Progenitor cell of endocrine pancreas (in vitro differentiated cells): ENCODE measurements around the gene KRTAP4-7. TPM values are rescaled to one million over a fixed set of nuclear protein-coding genes. Genes with fewer than 3 reads are reported as not detected.
A peak's percentile ranks its signal among the peaks of the same experiment; 100 is the strongest.
"Not testable (repeated sequence)": the region's sequence is repeated elsewhere in the genome, so short reads cannot be mapped to it uniquely, and the experiment has no call there.

Experiments
- DNase-seq: peaks from one replicate; pipeline ENCODE4 v3.0.0; 2021; ENCODE audit warnings: low spot score; ENCODE audit not compliant: unreplicated experiment
- H3K27ac Mint-ChIP-seq: 2 replicates; pipeline ENCODE4 v1.8.0; 2021; ENCODE audit warnings: mild to moderate bottlenecking, moderate library complexity, mixed read lengths
- H3K27me3 Mint-ChIP-seq: 2 replicates; pipeline ENCODE4 v1.8.0; 2021; ENCODE audit warnings: mixed read lengths
- H3K36me3 Mint-ChIP-seq: 2 replicates; pipeline ENCODE4 v1.8.0; 2022; ENCODE audit warnings: mixed read lengths; ENCODE audit not compliant: insufficient read depth
- H3K4me1 Mint-ChIP-seq: 2 replicates; pipeline ENCODE4 v1.8.0; 2021; ENCODE audit warnings: low read depth, mixed read lengths
- H3K4me3 Mint-ChIP-seq: 2 replicates; pipeline ENCODE4 v1.8.0; 2021; ENCODE audit warnings: low read depth, mild to moderate bottlenecking, moderate library complexity, mixed read lengths
- H3K9me3 Mint-ChIP-seq: 2 replicates; pipeline ENCODE4 v1.8.0; 2021; ENCODE audit warnings: low read depth, mixed read lengths
- total RNA-seq: library from RNA; stranded (reverse); gene quantifications from 2 replicates; pipeline ENCODE4 v1.2.1, GENCODE V29; 2021
- TF ChIP-seq, protein P1 (sequence below): fragments of 200-600 bp; sonication (generic); IDR thresholded peaks from one replicate; pipeline ENCODE4 v1.5.0; 2021; ENCODE audit warnings: antibody characterized with exemption, mild to moderate bottlenecking; ENCODE audit not compliant: unreplicated experiment

KRTAP4-7 gene
- total RNA-seq, 1 donor from 2014 or later: not detected

DNA sequence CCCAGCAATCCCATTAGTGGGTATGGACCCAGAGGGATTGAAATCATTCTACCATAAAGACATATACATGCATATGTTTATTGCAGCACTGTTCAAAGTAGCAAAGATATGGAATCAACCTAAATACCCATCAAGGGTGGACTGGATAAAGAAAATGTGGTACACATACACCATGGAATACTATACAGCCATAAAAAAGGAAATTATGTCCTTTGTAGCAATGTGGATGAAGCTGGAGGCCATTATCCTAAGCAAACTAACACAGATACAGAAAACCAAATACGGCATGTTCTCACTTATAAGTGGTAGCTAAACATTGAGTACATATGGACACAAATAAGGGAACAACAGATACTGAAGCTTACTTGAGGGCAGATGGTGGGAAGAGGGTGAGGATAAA, 26.4 kb upstream of the KRTAP4-7 start:
- Mint-ChIP-seq H3K27me3 (no peaks in the 10 kb centered on the region), H3K9me3 (peaks cover 15% of the 10 kb centered on the region), H3K27ac (no peak overlapping the region), H3K36me3 (peaks cover 2% of the 10 kb centered on the region), H3K4me1 (peaks cover 8% of the 10 kb centered on the region), H3K4me3 (no peak overlapping the region)
- no peak for DNase-seq
- TF ChIP-seq, protein P1, sequence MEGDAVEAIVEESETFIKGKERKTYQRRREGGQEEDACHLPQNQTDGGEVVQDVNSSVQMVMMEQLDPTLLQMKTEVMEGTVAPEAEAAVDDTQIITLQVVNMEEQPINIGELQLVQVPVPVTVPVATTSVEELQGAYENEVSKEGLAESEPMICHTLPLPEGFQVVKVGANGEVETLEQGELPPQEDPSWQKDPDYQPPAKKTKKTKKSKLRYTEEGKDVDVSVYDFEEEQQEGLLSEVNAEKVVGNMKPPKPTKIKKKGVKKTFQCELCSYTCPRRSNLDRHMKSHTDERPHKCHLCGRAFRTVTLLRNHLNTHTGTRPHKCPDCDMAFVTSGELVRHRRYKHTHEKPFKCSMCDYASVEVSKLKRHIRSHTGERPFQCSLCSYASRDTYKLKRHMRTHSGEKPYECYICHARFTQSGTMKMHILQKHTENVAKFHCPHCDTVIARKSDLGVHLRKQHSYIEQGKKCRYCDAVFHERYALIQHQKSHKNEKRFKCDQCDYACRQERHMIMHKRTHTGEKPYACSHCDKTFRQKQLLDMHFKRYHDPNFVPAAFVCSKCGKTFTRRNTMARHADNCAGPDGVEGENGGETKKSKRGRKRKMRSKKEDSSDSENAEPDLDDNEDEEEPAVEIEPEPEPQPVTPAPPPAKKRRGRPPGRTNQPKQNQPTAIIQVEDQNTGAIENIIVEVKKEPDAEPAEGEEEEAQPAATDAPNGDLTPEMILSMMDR: no peak

DNA sequence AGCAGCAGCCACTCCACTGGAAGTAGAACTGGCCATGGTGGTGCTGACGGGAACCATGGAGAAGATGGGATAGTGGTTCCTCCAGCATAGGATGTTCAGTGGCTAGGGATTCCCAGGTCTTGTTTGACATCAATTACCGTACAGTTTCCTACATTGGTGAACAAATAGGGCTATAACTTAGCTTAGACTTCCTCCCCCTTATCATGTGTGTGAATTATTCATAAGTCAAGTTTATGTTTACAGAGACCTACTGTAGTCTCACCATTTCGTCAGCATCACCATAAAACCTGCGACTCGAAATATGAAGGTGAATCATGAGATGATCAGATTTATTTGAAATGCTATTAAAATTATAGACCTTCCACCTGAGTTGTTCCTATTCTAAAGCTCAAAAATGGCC, 25.2 kb upstream of the KRTAP4-7 start:
- DNase-seq: no peak
- TF ChIP-seq, protein P1: no peak
- no peak overlapping the region for H3K4me3 Mint-ChIP-seq
- H3K36me3 Mint-ChIP-seq: no peaks in the 10 kb centered on the region
- H3K27ac Mint-ChIP-seq: no peak overlapping the region
- H3K9me3 Mint-ChIP-seq: peaks cover 6% of the 10 kb centered on the region
- H3K4me1 Mint-ChIP-seq: peaks cover 8% of the 10 kb centered on the region
- no peaks in the 10 kb centered on the region for H3K27me3 Mint-ChIP-seq

DNA sequence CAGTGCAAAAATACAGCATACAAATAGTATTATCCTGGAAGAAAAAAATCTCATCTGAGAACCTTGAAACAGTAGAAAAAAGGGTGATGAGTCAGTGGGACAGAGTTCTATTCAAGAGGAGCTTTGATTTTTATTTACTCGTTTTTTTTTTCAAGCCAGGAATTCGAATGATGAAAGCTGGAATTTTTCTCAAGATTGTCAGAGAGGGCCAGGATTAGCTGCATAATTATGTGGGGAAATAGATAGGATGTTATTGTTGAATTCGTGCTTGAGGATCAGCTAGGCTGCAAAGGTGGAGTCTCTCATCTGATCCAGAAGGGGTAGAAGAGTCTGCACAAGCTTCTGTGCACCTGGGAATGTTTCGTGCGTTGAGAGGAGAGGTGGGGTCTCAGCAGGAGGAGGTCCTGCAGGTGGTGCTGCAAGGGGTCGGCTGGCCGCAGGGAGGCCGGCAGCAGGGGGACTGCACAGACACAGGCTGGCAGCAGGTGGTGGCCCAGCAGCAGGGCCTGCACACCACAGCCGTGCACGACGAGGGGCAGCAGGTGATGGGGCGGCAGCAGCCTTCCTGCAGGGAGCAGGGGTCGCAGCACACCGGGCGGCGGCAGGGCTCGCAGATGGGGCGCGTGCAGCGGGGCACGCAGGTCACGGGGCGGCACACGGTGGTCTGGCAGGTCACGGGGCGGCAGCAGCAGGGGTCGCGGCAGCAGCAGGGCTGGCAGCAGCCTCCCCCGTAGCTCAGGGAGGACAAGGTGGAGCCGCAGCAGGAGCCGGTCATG, 24.5 kb upstream of the KRTAP4-7 start:
- not testable (repeated sequence) for DNase-seq, H3K27me3 Mint-ChIP-seq, H3K36me3 Mint-ChIP-seq, H3K4me3 Mint-ChIP-seq, H3K9me3 Mint-ChIP-seq, H3K4me1 Mint-ChIP-seq, H3K27ac Mint-ChIP-seq

DNA sequence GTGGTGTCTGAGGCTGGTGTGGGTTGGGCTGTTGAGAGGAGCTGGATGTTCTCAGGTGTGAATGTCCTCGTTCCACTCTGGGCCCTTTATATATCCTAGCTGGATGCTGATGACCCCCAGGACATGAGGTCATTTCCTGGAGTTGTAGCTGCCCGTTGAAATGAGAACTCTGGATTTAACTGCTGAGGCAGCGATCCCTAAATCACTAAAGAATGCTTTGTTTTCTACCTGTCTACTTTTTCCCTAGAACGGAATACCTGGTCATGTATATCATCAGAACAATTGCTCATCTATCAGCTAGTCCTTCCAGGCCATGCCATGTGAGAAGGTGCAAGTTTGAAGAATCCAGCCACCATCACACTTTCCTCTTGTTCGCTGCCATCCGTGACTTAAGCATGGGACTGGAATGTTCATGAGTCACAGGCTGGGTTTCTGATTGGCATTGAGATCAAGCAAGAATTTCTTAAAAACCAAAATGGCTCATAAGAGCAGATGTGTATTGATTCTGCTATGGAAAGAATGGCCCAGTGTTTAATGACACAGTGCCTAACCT, 23.8 kb upstream of the KRTAP4-7 start, which contains the start of gene KRTAP2-3:
TSS of gene KRTAP2-3 (minus strand) at position 63 of the 553 bp plus-strand sequence. CDS start 64 bp downstream, outside the sequence.
- H3K4me3 Mint-ChIP-seq: no peak within 1 kb of the TSS

DNA sequence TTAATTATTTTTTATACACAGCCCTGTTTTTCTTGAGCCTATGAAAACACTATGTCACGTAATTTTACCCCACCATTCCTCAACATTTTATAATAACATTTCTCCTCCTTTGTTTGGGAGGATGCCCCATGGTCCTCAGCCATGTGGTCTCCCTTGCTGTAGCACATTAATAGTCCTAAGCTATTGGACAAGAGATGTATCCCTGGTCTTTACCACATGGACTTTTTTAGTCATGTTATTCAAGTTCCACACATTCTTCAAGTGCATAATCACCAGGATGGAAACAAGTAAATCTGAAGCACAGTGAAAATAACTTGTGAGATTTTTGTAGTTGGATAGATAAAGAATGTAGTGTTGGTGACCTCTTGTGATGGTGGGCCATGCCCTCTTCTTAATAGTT, 22.0 kb upstream of the KRTAP4-7 start:
- H3K27ac Mint-ChIP-seq: no peak overlapping the region
- no peaks in the 10 kb centered on the region for H3K36me3 Mint-ChIP-seq
- no peak for DNase-seq
- peaks cover 10% of the 10 kb centered on the region for H3K4me1 Mint-ChIP-seq
- H3K27me3 Mint-ChIP-seq: no peaks in the 10 kb centered on the region
- H3K9me3 Mint-ChIP-seq: peaks cover 6% of the 10 kb centered on the region
- TF ChIP-seq, protein P1: no peak
- H3K4me3 Mint-ChIP-seq: no peak overlapping the region

More for the DNA sequence above, 23.8 kb upstream of the KRTAP4-7 start, which contains the start of gene KRTAP2-3:
- peaks cover 6% of the 10 kb centered on the region for H3K9me3 Mint-ChIP-seq
- H3K27me3 Mint-ChIP-seq: no peaks in the 10 kb centered on the region
- H3K4me1 Mint-ChIP-seq: peaks cover 10% of the 10 kb centered on the region
- DNase-seq: no peak
- TF ChIP-seq, protein P1: no peak
- H3K36me3 Mint-ChIP-seq: no peaks in the 10 kb centered on the region
- H3K27ac Mint-ChIP-seq: peak within 1 kb of the TSS; percentile 87

DNA sequence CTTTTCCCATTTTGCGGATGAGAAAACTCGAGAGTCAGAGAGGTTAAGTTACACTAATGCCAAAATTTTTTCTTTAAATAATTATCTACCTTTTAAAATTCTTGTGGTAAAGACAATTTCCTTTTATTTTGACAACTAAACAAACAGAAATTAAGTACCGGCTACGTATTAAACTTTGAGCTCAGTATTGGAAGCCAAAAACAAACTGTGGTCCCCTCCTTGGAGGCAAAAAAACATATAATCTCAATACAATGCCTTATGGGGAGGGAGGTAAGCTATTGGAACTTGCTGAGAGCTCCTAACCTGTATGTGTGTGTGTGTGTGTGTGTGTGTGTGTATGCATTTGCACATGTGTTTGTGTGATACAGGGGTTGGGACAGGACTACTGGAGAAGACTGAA, 20.5 kb upstream of the KRTAP4-7 start:
- Mint-ChIP-seq H3K4me3 (no peak overlapping the region), H3K27ac (no peak overlapping the region), H3K27me3 (no peaks in the 10 kb centered on the region), H3K36me3 (no peaks in the 10 kb centered on the region), H3K9me3 (no peaks in the 10 kb centered on the region), H3K4me1 (peaks cover 10% of the 10 kb centered on the region)
- TF ChIP-seq, protein P1: no peak
- DNase-seq: no peak
